ENCODE measurements around the gene SMG1.
"Not testable (repeated sequence)": the region's sequence is repeated elsewhere in the genome, so short reads cannot be mapped to it uniquely, and the experiment has no call there.

GRCh38 chr16:18756639-18757038 lies 169.6 kb downstream of the SMG1 start:
- TF ChIP-seq, protein P1, sequence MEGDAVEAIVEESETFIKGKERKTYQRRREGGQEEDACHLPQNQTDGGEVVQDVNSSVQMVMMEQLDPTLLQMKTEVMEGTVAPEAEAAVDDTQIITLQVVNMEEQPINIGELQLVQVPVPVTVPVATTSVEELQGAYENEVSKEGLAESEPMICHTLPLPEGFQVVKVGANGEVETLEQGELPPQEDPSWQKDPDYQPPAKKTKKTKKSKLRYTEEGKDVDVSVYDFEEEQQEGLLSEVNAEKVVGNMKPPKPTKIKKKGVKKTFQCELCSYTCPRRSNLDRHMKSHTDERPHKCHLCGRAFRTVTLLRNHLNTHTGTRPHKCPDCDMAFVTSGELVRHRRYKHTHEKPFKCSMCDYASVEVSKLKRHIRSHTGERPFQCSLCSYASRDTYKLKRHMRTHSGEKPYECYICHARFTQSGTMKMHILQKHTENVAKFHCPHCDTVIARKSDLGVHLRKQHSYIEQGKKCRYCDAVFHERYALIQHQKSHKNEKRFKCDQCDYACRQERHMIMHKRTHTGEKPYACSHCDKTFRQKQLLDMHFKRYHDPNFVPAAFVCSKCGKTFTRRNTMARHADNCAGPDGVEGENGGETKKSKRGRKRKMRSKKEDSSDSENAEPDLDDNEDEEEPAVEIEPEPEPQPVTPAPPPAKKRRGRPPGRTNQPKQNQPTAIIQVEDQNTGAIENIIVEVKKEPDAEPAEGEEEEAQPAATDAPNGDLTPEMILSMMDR (IDR thresholded peaks at IDR 0.05; ENCODE audit: low read length), result not testable (repeated sequence)
- TF ChIP-seq EZH2 (optimal IDR thresholded peaks at IDR 0.05; ENCODE audit: low read depth, low read length); EZH2phosphoT487 (IDR thresholded peaks at IDR 0.05; ENCODE audit: low read length): not testable (repeated sequence)

All from MM.1S (cell line).